Central memory CD8-positive, alpha-beta T cell (primary cell): ENCODE results near the gene RPL29.

ENCODE experiments used
- ATAC-seq: fragments of 150-1000 bp; cut with Tn5 transposase; replicated peaks from 2 replicates; pipeline ENCODE4 v1.10.0; 2022; ENCODE audit warnings: mild to moderate bottlenecking, moderate FRiP score, moderate number of reproducible peaks; ENCODE audit not compliant: poor library complexity, severe bottlenecking; ENCODE audit errors: extremely low read depth
- DNase-seq, 2 donors: peaks; one replicate each; pipeline ENCODE4 v3.0.0; 2021; ENCODE audit warnings: low spot score in 2 of 2
- H3K27ac Mint-ChIP-seq: one replicate; pipeline ENCODE4 v1.8.0; 2022; ENCODE audit warnings: low read depth, mild to moderate bottlenecking, moderate library complexity, mixed read lengths
- H3K27me3 Mint-ChIP-seq: one replicate; pipeline ENCODE4 v1.8.0; 2022; ENCODE audit warnings: mixed read lengths
- H3K36me3 Mint-ChIP-seq: one replicate; pipeline ENCODE4 v1.8.0; 2022; ENCODE audit warnings: mild to moderate bottlenecking, moderate library complexity, mixed read lengths; ENCODE audit not compliant: insufficient read depth
- H3K4me1 Mint-ChIP-seq: one replicate; pipeline ENCODE4 v1.8.0; 2022; ENCODE audit warnings: mixed read lengths
- H3K4me3 Mint-ChIP-seq: one replicate; pipeline ENCODE4 v1.8.0; 2022; ENCODE audit warnings: mild to moderate bottlenecking, moderate library complexity, mixed read lengths
- H3K9me3 Mint-ChIP-seq: one replicate; pipeline ENCODE4 v1.8.0; 2022; ENCODE audit warnings: mixed read lengths

Gene RPL29

GRCh38 chr3:52013802-52014598 is 18.3 kb upstream of the RPL29 start:
- no peak overlapping the region for H3K27ac Mint-ChIP-seq
- DNase-seq, result no peak
- H3K4me1 Mint-ChIP-seq, result no peaks in the 10 kb centered on the region
- H3K9me3 Mint-ChIP-seq, result no peaks in the 10 kb centered on the region
- no peaks in the 10 kb centered on the region for H3K36me3 Mint-ChIP-seq
- no peak for ATAC-seq
- no peaks in the 10 kb centered on the region for H3K27me3 Mint-ChIP-seq
- H3K4me3 Mint-ChIP-seq, result no peak overlapping the region

GRCh38 chr3:52012699-52013098 is 17.0 kb upstream of the RPL29 start:
- Mint-ChIP-seq H3K9me3 (no peaks in the 10 kb centered on the region), H3K27me3 (no peaks in the 10 kb centered on the region), H3K27ac (no peak overlapping the region), H3K36me3 (no peaks in the 10 kb centered on the region), H3K4me3 (no peak overlapping the region), H3K4me1 (no peaks in the 10 kb centered on the region)
- ATAC-seq (no peak), DNase-seq (no peak)

GRCh38 chr3:52010431-52010830 is 14.7 kb upstream of the RPL29 start:
- DNase-seq (no peak), ATAC-seq (no peak)
- no peaks in the 10 kb centered on the region for H3K9me3 Mint-ChIP-seq
- no peaks in the 10 kb centered on the region for H3K36me3 Mint-ChIP-seq
- no peaks in the 10 kb centered on the region for H3K27me3 Mint-ChIP-seq
- no peak overlapping the region for H3K27ac Mint-ChIP-seq
- no peak overlapping the region for H3K4me3 Mint-ChIP-seq
- no peaks in the 10 kb centered on the region for H3K4me1 Mint-ChIP-seq

GRCh38 chr3:52007291-52007690 is 11.6 kb upstream of the RPL29 start:
- H3K4me3 Mint-ChIP-seq, result no peak overlapping the region
- H3K36me3 Mint-ChIP-seq, result no peaks in the 10 kb centered on the region
- no peak overlapping the region for H3K27ac Mint-ChIP-seq
- H3K27me3 Mint-ChIP-seq, result no peaks in the 10 kb centered on the region
- ATAC-seq, result no peak
- H3K9me3 Mint-ChIP-seq, result no peaks in the 10 kb centered on the region
- no peaks in the 10 kb centered on the region for H3K4me1 Mint-ChIP-seq
- no peak for DNase-seq

GRCh38 chr3:52006820-52007133 is 11.1 kb upstream of the RPL29 start:
- H3K4me3 Mint-ChIP-seq, result no peak overlapping the region
- no peak overlapping the region for H3K27ac Mint-ChIP-seq
- ATAC-seq (no peak), DNase-seq (no peak)
- no peaks in the 10 kb centered on the region for H3K27me3 Mint-ChIP-seq
- no peaks in the 10 kb centered on the region for H3K9me3 Mint-ChIP-seq
- H3K36me3 Mint-ChIP-seq, result no peaks in the 10 kb centered on the region
- H3K4me1 Mint-ChIP-seq, result peaks cover 3% of the 10 kb centered on the region

GRCh38 chr3:52006017-52006819 is 10.5 kb upstream of the RPL29 start:
- no peak overlapping the region for H3K4me3 Mint-ChIP-seq
- ATAC-seq (no peak), DNase-seq (no peak)
- H3K9me3 Mint-ChIP-seq, result no peaks in the 10 kb centered on the region
- H3K27ac Mint-ChIP-seq, result no peak overlapping the region
- H3K27me3 Mint-ChIP-seq, result no peaks in the 10 kb centered on the region
- peaks cover 9% of the 10 kb centered on the region for H3K4me1 Mint-ChIP-seq
- no peaks in the 10 kb centered on the region for H3K36me3 Mint-ChIP-seq

GRCh38 chr3:52005571-52005986 is 9.9 kb upstream of the RPL29 start:
- H3K9me3 Mint-ChIP-seq, result no peaks in the 10 kb centered on the region

GRCh38 chr3:52004906-52005395 is 9.3 kb upstream of the RPL29 start:
- H3K27ac Mint-ChIP-seq, result peak overlapping the region; percentile 20
- H3K27me3 Mint-ChIP-seq, result no peaks in the 10 kb centered on the region
- H3K36me3 Mint-ChIP-seq, result no peaks in the 10 kb centered on the region
- peaks cover 9% of the 10 kb centered on the region for H3K4me1 Mint-ChIP-seq
- no peak overlapping the region for H3K4me3 Mint-ChIP-seq
- no peaks in the 10 kb centered on the region for H3K9me3 Mint-ChIP-seq
- DNase-seq, result no peak
- no peak for ATAC-seq

More at GRCh38 chr3:52005571-52005986, 9.9 kb upstream of the RPL29 start:
- Mint-ChIP-seq H3K4me3 (no peak overlapping the region), H3K36me3 (no peaks in the 10 kb centered on the region), H3K4me1 (peaks cover 9% of the 10 kb centered on the region), H3K27me3 (no peaks in the 10 kb centered on the region), H3K27ac (peak overlapping the region; percentile 20)
- DNase-seq (no peak), ATAC-seq (no peak)

GRCh38 chr3:52004163-52004787 is 8.6 kb upstream of the RPL29 start:
- ATAC-seq, result no peak
- Mint-ChIP-seq H3K36me3 (no peaks in the 10 kb centered on the region), H3K4me1 (peaks cover 9% of the 10 kb centered on the region), H3K4me3 (no peak overlapping the region), H3K27ac (no peak overlapping the region), H3K9me3 (no peaks in the 10 kb centered on the region), H3K27me3 (no peaks in the 10 kb centered on the region)
- DNase-seq, result no peak

GRCh38 chr3:52002748-52003147 is 7.1 kb upstream of the RPL29 start:
- Mint-ChIP-seq H3K4me1 (peaks cover 9% of the 10 kb centered on the region), H3K36me3 (no peaks in the 10 kb centered on the region), H3K27ac (no peak overlapping the region), H3K4me3 (no peak overlapping the region), H3K27me3 (no peaks in the 10 kb centered on the region), H3K9me3 (no peaks in the 10 kb centered on the region)
- DNase-seq, result no peak
- ATAC-seq, result no peak

- Mint-ChIP-seq H3K27ac (no peak overlapping the region), H3K9me3 (no peaks in the 10 kb centered on the region), H3K36me3 (no peaks in the 10 kb centered on the region), H3K27me3 (no peaks in the 10 kb centered on the region), H3K4me1 (peaks cover 9% of the 10 kb centered on the region), H3K4me3 (no peak overlapping the region)
- ATAC-seq, result peak; percentile 98
- DNase-seq, result peak; percentile 81 to 86
Observed at GRCh38 chr3:52001443-52001974, 5.8 kb upstream of the RPL29 start.

GRCh38 chr3:51999846-52000245 is 4.2 kb upstream of the RPL29 start:
- Mint-ChIP-seq H3K27ac (no peak overlapping the region), H3K27me3 (no peaks in the 10 kb centered on the region), H3K36me3 (peaks cover 4% of the 10 kb centered on the region), H3K4me1 (peaks cover 19% of the 10 kb centered on the region), H3K4me3 (no peak overlapping the region), H3K9me3 (no peaks in the 10 kb centered on the region)
- DNase-seq, result no peak
- no peak for ATAC-seq
